Measurements from ENCODE around the gene TNFRSF11A.

TNFRSF11A gene

DNA sequence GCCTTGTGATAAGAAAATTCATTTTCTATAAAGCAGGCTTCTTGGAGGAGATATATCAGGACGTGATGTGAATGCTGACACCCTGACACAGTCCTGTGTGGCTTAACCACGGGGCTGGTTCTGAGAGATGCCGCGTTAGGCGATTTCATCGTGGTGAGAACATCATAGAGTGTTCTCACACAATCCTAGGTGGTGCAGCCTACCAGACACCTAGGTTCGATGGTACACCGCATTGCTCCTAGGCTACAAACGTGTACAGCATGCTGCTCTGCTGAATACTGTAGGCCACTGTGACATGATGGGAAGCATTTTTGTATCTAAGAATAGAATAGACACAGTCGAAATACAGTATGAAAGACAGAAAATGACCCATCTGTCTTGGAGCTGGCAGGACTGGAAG, 82.5 kb downstream of the TNFRSF11A start:
- no peak for DNase-seq (ENCODE audit: low read depth in 1 of 2, low spot score in 1 of 2)

DNA sequence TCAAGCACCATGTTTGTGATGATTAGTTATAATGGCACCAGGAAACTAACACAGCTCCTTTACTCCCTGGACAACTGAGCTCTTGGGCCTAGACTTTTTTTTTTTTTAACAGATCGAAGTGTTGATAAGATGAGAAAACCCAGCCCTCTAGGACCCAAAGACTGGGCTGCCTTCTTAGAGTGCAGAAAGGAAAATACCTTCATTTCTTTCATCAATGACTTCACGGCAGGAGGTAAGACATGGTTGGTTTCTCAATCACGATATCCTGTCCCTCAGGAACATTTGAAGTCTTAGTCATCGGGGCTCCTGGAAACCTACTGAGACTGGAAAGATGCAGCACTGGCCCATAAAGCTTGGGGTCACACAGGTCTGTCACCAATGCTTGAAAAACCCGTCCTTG, 84.7 kb downstream of the TNFRSF11A start:
- no peak for DNase-seq (ENCODE audit: low read depth in 1 of 2, low spot score in 1 of 2)

DNA sequence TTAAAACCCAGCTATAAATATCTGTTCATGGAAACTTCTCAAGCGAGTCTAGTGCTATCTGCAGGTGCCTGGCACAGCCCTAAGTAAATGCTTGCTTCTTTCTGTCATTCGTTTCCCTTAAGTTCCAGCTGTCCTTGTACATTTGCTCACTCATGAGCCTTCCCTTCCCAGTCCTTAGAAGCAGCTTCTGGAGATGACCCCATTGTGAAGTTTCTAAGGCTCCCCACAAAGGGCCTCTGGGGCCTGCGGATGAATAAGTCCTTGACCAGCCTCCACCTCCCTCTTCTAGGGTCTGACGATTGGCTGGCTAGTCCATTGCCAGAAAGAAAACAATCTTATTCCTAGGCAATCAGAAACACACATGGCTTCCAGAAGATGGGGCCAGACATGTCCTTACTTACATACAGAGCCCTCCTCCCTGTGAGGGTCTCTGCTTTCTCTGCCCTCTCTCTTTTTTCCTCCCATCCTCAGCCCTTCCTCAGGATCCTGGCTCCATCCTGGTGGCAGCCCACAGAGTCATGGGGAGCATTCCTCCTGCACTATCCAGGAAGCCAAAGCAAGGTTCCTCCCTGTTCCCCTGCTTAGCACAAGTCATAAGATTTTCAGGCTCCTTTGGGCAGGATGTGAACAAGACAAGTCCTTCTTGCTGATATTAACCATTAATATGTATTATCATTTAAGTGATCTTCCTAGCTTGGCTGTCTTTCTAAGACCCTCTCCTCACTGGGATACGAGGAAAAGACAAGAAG, 87.3 kb downstream of the TNFRSF11A start:
- no peak for DNase-seq (ENCODE audit: low read depth in 1 of 2, low spot score in 1 of 2)

DNA sequence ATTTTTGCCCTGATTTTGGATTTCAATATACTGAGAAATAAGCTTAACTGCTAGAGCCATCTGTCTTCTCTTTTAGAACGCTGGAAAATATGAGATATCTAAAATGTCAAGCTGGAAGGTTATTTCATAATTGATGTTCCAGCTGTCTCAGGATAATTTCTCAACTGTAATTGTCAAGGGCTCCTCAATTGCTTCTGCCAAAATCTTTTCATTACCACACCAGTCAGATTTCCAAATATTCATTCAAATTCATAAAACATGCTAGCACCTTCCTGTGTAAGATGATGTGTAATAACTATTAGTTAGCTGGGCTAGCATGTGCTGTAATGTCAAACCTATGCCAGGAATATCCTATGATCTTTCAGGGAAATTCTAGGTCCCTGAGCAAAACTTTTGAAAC, 88.1 kb downstream of the TNFRSF11A start:
- DNase-seq (ENCODE audit: low read depth in 1 of 2, low spot score in 1 of 2) = no peak

DNA sequence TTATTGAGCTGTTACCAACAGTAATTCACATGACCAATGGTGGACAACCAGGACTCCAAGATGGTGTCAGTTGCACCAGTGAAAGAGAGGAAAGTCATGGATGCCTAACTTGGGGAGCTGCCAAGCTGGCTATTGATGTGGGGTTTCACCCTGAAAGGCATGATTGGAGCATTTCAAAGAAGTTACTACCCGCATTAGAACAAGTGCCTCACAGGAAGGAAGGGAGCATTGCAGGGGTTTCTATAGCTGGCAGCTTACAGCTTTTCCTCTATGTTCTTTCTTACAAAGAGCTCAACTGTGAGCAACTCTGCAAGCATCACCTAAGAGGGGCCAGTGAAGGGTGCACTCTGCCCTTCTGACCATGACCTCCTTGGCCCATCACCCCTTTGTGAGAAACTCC, 93.1 kb downstream of the TNFRSF11A start:
- DNase-seq (ENCODE audit: low read depth in 1 of 2, low spot score in 1 of 2) = no peak

DNA sequence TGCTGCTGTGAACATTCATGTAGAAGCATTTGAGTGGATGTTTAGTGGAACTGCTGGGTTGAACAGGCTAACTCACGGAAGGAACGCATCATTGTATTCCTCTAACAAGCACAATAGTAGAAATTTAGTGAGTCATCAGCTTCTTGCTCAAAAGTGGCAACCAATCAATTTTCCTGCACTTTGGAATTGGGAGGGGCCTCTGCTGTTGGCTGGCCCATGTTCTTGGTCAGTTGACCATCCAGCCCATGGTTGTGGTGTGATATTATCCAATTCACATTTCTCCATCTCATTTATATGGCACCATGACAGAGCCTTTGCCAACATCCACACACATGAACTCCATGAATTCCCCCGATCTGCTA, 95.0 kb downstream of the TNFRSF11A start:
- DNase-seq (ENCODE audit: low read depth in 1 of 2, low spot score in 1 of 2) = no peak

DNA sequence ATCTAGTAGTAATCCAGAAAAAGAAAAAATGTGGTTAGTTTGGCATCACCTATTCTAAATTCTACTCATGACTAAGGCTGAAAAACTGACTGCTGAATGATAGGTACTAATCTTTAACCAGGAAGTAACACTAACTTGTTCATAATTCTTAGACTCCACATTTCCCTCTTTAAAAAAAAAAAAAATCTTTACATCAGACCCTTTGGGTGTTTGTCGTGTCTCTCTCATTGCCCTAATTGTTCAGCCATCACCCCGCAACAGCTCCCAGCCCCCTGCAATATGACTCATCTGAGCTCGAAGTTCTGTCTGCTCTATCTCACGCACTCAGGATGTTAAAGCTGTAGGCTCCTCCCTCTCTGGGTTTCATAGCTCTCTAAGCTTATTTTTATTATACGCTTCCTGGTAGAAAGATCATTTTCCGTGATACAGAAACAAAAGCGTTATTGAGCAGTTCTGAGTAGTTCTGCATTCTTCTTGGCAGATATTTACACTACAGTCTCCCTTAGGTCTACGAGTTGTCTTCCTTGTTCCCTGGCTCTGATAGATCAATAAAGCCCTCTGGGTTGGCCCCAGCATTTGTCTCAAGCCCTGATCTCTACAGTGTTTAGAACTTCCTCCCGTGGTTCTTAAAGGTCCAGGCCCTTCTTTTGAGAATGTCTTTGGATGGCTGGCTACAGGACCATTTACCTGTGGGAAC, 95.6 kb downstream of the TNFRSF11A start:
- peak; percentile 46 to 47 for DNase-seq (ENCODE audit: low read depth in 1 of 2, low spot score in 1 of 2)

DNA sequence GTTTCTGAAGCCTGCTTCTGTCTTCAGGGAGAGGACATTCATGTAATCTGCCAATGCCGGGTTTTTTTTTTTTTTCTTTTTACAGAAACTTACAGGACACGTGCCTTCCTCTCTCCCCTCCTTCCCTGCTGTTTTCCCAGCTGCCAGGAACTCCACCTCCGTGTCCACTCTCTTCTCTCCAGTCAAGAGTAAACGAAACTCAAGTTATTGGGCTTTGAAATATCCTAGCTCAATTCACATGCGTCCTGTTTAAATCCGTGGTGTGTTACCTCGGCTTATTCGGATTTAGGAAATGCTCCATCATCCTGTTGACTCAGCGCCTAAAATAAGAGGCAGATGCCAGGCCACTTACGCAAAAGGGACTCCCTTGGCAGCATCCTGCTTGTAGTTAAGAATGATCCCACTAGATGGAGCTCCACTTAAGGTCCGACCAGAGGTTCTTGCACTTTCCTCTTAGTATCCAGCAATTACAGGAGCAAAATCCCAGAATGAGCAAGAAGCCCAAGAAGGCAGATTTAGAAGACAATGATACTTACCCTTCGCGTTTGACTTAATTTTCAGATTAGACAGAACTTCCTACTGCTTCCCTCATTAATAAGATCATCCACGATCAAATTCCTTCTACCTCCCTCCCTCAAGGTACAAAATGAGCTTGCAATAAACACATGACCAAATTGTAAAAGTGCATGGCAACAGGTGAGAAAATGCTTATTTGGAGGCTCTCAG, 100.5 kb downstream of the TNFRSF11A start:
- no peak for DNase-seq (ENCODE audit: low read depth in 1 of 2, low spot score in 1 of 2)

DNA sequence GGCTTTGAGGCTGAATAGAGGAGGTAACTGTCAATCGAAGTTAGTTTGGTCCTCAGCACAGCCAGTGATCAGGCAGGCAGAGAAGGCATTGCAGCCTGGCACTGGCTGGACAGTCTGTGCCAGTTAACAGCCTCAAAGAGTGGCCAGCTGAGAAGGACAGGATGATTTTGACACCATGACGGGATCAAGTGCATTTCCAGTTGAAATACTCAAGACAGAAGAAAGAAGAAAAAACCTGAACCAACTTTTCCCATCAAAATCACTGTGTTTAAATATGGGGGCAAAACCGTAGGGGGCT, 101.0 kb downstream of the TNFRSF11A start:
- DNase-seq (ENCODE audit: low read depth in 1 of 2, low spot score in 1 of 2) = no peak

DNA sequence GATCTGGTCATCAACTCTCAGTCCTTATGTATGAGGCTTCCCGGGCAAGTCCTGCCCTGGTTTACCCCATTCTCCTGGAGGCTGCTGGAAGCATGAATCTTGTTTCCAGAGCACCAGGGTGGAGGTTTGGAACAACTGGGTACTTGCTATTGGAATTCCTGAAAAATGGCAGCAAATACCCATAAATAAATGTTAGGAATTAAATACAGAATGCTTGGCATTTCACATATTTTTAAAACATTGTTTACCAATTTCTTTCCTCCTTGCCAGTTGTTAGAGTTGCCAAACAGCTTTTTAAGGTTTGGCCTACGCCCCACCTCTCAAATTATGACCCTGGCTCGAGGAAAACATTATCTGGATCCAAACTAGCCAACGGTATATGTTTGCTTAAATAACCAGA, 107.1 kb downstream of the TNFRSF11A start:
- no peak for DNase-seq (ENCODE audit: low read depth in 1 of 2, low spot score in 1 of 2)

DNA sequence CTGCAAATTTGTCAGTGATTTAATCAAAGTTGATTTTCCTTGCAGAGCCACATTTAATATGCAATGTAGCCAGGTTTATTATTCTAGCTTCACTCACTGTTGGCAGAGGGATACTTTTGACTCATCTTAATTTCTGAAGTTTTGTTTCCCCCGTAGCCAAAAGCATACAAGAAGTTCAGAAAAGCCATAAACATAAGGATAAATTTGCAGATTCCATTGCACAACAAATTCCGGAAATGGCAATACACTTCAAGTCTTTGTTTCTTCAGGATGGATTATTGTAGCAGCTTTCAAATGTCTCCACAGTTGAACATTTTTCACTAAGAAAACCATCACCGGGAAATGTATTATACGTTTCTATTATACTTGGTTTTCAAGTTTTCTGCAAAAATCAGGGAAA, 109.7 kb downstream of the TNFRSF11A start:
- no peak for DNase-seq (ENCODE audit: low read depth in 1 of 2, low spot score in 1 of 2)

DNA sequence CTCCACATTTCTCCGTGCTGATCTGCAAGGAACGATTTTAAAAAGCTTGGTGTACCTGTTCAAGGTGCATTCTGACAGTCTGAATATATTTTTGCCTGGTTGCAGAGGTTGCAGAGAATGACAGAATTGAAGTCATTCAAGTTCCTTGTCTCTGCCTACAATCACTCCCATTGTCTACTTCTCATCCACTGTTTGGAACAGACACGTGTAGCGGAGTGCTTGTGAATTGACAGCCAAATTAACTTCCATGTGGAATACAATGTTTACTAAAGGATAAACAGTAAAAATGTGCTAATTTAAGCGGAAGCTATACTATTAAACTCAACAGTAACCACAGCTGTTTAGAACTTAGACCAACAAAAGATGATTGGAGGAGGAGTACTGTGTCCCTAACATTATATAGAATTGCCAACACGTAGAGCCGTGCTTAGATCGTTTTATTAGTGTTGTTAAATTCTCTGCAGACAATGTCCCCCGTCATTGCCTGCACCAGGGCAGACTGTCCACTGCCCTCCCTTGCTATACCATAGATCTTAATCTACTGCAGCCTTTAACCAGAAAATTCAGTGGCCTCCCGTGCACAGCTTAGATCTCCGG, 110.4 kb downstream of the TNFRSF11A start:
- no peak for DNase-seq (ENCODE audit: low read depth in 1 of 2, low spot score in 1 of 2)

DNA sequence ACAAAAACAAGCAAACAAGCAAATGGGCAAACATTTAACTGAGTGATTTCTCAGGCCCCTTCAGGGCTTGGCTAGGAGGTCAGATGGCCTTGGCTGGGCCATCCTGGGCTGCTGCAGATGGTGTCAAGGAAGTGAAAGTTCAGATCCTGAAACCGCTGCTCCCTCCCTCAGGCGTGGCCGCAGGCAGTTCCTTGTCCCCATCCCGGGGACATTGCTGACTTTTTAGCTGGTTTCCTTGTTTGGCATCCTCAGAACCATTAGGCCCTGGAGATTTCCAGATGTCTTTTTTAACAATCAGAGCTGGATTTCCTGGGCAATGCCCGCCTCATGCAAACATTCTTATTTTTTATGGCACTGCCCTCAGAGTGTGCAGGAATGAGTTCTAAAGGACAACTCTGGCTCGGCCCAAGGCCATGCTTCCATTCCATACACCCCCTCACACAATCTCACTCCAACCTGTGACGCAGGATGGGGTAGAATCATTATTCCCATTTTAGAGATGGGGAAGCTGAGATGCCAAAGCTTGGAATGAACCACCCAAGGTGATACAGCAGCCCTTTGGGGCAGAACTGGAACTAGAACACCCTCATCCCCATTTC, 111.6 kb downstream of the TNFRSF11A start:
- DNase-seq (ENCODE audit: low read depth in 1 of 2, low spot score in 1 of 2) = no peak

DNA sequence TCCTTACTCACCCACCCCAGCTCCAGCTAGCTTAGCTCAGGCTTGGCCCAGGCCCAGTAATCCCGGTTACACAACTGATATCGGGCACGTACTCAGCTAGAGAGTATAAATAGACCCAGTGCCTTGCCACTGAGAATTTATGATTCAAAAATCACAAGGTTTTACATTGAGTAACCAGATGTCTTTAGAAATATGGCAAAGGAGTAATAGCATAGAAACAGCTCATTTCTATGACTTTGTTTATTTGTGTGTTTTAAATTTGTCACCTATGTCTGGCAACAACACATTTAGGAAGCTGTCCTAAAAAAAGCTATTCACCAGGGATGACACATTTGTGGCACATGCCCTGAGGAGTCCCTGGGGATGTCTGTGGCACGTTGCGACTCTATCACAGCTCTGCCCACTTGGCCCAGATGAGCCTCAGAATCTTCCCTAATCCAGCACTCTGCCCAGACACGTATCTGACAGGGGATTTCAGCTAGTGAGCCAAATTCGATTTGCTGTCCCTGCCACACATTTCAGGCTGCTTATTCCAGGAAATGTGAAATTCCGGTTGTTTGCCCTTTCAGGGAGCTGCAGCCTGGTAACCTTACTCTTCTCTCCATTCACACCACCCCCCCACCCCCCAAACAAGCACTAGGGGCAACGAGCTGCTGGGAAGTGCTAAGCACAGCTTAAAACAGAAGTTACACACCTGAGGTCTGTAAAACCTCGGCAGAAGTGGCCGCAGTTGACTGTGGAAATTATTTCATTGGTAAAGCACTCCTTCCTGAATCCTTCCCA, 112.3 kb downstream of the TNFRSF11A start:
- no peak for DNase-seq (ENCODE audit: low read depth in 1 of 2, low spot score in 1 of 2)

DNA sequence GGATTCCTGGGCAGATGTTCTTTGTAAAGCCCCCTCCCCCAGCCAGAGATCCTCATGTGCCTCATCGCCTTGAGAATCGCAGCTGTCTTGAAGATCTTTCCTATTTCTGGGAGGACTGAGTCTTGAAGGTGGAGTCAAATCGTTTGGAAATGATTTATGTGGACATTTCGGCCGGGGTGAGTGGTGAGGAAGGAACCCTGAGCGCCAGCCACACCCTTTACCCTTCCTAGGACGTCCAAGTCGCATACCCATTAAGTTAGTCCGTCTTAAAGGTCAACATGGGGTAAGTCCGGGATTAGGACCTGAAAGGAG, 112.9 kb downstream of the TNFRSF11A start:
- DNase-seq (ENCODE audit: low read depth in 1 of 2, low spot score in 1 of 2) = no peak

DNA sequence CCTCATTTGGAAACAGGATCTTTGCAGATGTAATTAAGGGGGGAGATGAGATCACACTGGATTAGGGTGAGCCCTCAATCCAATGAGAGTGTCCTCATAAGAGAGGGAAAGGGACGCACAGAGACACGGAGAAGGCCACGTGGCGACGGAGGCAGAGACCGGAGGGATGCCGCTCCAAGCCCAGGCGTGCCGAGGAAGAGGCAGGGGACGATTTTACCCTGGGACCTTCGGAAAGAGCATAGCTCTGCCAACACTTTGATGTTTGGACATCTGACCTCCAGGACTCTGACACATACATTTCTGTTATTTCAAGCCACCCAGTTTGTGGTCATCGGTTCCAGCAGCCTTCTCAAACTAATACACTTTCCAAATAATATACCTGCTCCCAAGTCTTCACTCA, 113.3 kb downstream of the TNFRSF11A start:
- DNase-seq (ENCODE audit: low read depth in 1 of 2, low spot score in 1 of 2) = no peak

DNA sequence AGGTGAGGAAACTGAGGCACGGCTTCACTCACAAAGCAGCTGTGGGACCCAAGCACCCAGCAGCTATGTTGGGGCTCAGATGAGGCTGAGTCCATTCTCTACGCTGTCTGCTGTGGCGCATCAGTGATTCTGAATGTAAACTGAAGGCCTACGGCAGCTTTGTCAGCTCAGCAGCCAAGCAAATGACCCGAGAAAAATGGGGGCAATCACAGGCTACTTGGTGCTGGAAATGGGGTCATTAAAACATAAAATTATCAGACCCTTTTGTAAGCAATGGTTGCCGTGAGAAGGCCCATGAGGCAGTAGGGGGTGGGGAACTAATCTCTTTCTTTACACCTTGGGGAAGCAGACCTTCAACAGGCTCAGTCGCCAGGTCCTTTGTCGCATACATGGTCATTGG, 113.8 kb downstream of the TNFRSF11A start:
- DNase-seq (ENCODE audit: low read depth in 1 of 2, low spot score in 1 of 2) = no peak
